WTC11 (cell line): ENCODE measurements around the gene TOM1L2. TPM values are rescaled to one million over a fixed set of nuclear protein-coding genes. Genes with fewer than 3 reads are reported as not detected.

Experiments used
- ATAC-seq: fragments of 200-7000 bp; cut with Tn5 transposase; 2 replicates; pipeline ENCODE4 v1.10.0; 2021; ENCODE audit warnings: mild to moderate bottlenecking, moderate library complexity
- CTCF ChIA-PET: fragments of 300-600 bp; sonication (Branson Sonifier 250); formaldehyde crosslinking; loops from one replicate; lab custom pipeline; 2021; ENCODE audit warnings: antibody characterized with exemption; lab: Charles Lee
- POLR2A ChIA-PET: fragments of 350-600 bp; sonication (Branson Sonifier 250); formaldehyde crosslinking; loops from one replicate; lab custom pipeline; 2021; ENCODE audit warnings: antibody characterized with exemption; lab: Charles Lee
- DNase-seq: peaks from one replicate; pipeline ENCODE4 v3.0.0; 2021; ENCODE audit warnings: low spot score
- H3K27ac Mint-ChIP-seq: 2 replicates; pipeline ENCODE4 v1.8.0; 2021; ENCODE audit warnings: mixed read lengths
- H3K27me3 Mint-ChIP-seq: 2 replicates; pipeline ENCODE4 v1.8.0; 2021; ENCODE audit warnings: low read depth, mild to moderate bottlenecking, moderate library complexity, mixed read lengths
- H3K36me3 Mint-ChIP-seq: 2 replicates; pipeline ENCODE4 v1.8.0; 2021; ENCODE audit warnings: mixed read lengths
- H3K4me1 Mint-ChIP-seq: 2 replicates; pipeline ENCODE4 v1.8.0; 2022; ENCODE audit warnings: mixed read lengths
- H3K4me3 Mint-ChIP-seq: 2 replicates; pipeline ENCODE4 v1.8.0; 2021; ENCODE audit warnings: mild to moderate bottlenecking, moderate library complexity, mixed read lengths
- H3K9me3 Mint-ChIP-seq: 2 replicates; pipeline ENCODE4 v1.8.0; 2021; ENCODE audit warnings: mixed read lengths
- IRF1 ChIP-seq: sonication (generic); formaldehyde crosslinking; IDR thresholded peaks from 2 replicates; pipeline ENCODE4 v1.8.0; 2023; ENCODE audit warnings: missing genetic modification reagents
- KAT7 ChIP-seq: sonication (generic); formaldehyde crosslinking; IDR thresholded peaks from 2 replicates; pipeline ENCODE4 v1.8.1; 2023; ENCODE audit warnings: missing genetic modification reagents, mild to moderate bottlenecking, borderline replicate concordance
- MAX ChIP-seq: sonication (generic); formaldehyde crosslinking; IDR thresholded peaks from 2 replicates; pipeline ENCODE4 v1.8.0; 2022; ENCODE audit warnings: mild to moderate bottlenecking, missing genetic modification reagents
- RELA ChIP-seq: sonication (generic); formaldehyde crosslinking; IDR thresholded peaks from 2 replicates; pipeline ENCODE4 v1.8.1; 2022; ENCODE audit warnings: missing genetic modification reagents, mild to moderate bottlenecking, borderline replicate concordance
- RORB ChIP-seq: fragments of 250-450 bp; sonication (Bioruptor Pico); IDR thresholded peaks from 2 replicates; pipeline ENCODE4 v1.9.0; 2021; ENCODE audit warnings: mild to moderate bottlenecking
- TEAD1 ChIP-seq: sonication (generic); formaldehyde crosslinking; IDR thresholded peaks from 2 replicates; pipeline ENCODE4 v1.8.0; 2022; ENCODE audit warnings: mild to moderate bottlenecking, missing genetic modification reagents
- TEAD4 ChIP-seq: sonication (generic); formaldehyde crosslinking; IDR thresholded peaks from 2 replicates; pipeline ENCODE4 v1.8.0; 2022; ENCODE audit warnings: mild to moderate bottlenecking, missing genetic modification reagents
- ZBTB21 ChIP-seq: sonication (generic); formaldehyde crosslinking; IDR thresholded peaks from 2 replicates; pipeline ENCODE4 v1.8.1; 2023; ENCODE audit warnings: mild to moderate bottlenecking, missing genetic modification reagents, borderline replicate concordance
- ZNF232 ChIP-seq: sonication (generic); formaldehyde crosslinking; IDR thresholded peaks from 2 replicates; pipeline ENCODE4 v1.8.0; 2022; ENCODE audit warnings: mild to moderate bottlenecking, missing genetic modification reagents
- ZNF396 ChIP-seq: fragments of 250-450 bp; sonication (Bioruptor Pico); IDR thresholded peaks from 2 replicates; pipeline ENCODE4 v1.8.0; 2021; ENCODE audit warnings: mild to moderate bottlenecking, moderate library complexity, borderline replicate concordance
- ZNF671 ChIP-seq: fragments of 250-450 bp; sonication (Bioruptor Pico); IDR thresholded peaks from 2 replicates; pipeline ENCODE4 v1.8.0; 2021; ENCODE audit warnings: mild to moderate bottlenecking
- total RNA-seq: library from RNA; stranded (reverse); gene quantifications from 3 replicates; pipeline ENCODE4 v1.2.3, GENCODE V29; 2021
- TF ChIP-seq, protein P1 (sequence below): fragments of 250-450 bp; sonication (Bioruptor Pico); IDR thresholded peaks from 2 replicates; pipeline ENCODE4 v1.9.0; 2021; ENCODE audit warnings: mild to moderate bottlenecking
- TF ChIP-seq, protein P2 (sequence below): fragments of 200-600 bp; IDR thresholded peaks from 2 replicates; pipeline ENCODE4 v1.8.0; 2022; ENCODE audit warnings: antibody characterized with exemption

Gene TOM1L2
- total RNA-seq, 1 experiment from 2014 or later = 6.4 TPM

GRCh38 chr17:17893801-17894644, 78.2 kb downstream of the TOM1L2 start:
- CTCF ChIA-PET = interaction anchor here (1.1 to 7.9 kb wide), 2 partner anchors 24 to 101 kb away, joined by 3 to 122 read pairs; no protein-coding TSS in a partner anchor
- no peak for ATAC-seq
- POLR2A ChIA-PET = no interaction called here

GRCh38 chr17:17892731-17893130, 79.5 kb downstream of the TOM1L2 start:
- ChIA-PET CTCF (interaction anchor here (2.1 to 7.9 kb wide), 2 partner anchors 26 to 80 kb away, joined by 9 to 122 read pairs; partner anchors contain the start of genes DRC3 and TOM1L2), POLR2A (no interaction called here)
- Mint-ChIP-seq H3K27ac (no peak overlapping the region), H3K36me3 (no peaks in the 10 kb centered on the region), H3K9me3 (no peaks in the 10 kb centered on the region), H3K4me1 (peaks cover 26% of the 10 kb centered on the region), H3K27me3 (no peaks in the 10 kb centered on the region), H3K4me3 (no peak overlapping the region)
- no peak for ATAC-seq
- no peak for DNase-seq
- TF ChIP-seq TEAD4 (CRISPR knock-in tag) (no peak), ZNF671 (CRISPR knock-in tag) (no peak)

More at GRCh38 chr17:17893801-17894644, 78.2 kb downstream of the TOM1L2 start:
- no peak for DNase-seq
- Mint-ChIP-seq H3K27me3 (no peaks in the 10 kb centered on the region), H3K9me3 (no peaks in the 10 kb centered on the region)
- TF ChIP-seq, protein P1, sequence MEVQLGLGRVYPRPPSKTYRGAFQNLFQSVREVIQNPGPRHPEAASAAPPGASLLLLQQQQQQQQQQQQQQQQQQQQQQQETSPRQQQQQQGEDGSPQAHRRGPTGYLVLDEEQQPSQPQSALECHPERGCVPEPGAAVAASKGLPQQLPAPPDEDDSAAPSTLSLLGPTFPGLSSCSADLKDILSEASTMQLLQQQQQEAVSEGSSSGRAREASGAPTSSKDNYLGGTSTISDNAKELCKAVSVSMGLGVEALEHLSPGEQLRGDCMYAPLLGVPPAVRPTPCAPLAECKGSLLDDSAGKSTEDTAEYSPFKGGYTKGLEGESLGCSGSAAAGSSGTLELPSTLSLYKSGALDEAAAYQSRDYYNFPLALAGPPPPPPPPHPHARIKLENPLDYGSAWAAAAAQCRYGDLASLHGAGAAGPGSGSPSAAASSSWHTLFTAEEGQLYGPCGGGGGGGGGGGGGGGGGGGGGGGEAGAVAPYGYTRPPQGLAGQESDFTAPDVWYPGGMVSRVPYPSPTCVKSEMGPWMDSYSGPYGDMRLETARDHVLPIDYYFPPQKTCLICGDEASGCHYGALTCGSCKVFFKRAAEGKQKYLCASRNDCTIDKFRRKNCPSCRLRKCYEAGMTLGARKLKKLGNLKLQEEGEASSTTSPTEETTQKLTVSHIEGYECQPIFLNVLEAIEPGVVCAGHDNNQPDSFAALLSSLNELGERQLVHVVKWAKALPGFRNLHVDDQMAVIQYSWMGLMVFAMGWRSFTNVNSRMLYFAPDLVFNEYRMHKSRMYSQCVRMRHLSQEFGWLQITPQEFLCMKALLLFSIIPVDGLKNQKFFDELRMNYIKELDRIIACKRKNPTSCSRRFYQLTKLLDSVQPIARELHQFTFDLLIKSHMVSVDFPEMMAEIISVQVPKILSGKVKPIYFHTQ (CRISPR knock-in tag) = no peak
- no peak for TF ChIP-seq ZNF396 (CRISPR knock-in tag)
- TF ChIP-seq ZNF671 (CRISPR knock-in tag) = no peak
- no peak for TF ChIP-seq RORB (CRISPR knock-in tag)
- no peak for TF ChIP-seq TEAD4 (CRISPR knock-in tag)
- no peak for TF ChIP-seq RELA (CRISPR knock-in tag)
- TF ChIP-seq, all 79 proteins: peak for 0
- Mint-ChIP-seq H3K27ac (no peak overlapping the region), H3K4me3 (no peak overlapping the region), H3K36me3 (no peaks in the 10 kb centered on the region), H3K4me1 (peaks cover 20% of the 10 kb centered on the region)

GRCh38 chr17:17892009-17892408, 80.2 kb downstream of the TOM1L2 start:
- H3K4me3 Mint-ChIP-seq = no peak overlapping the region
- DNase-seq (no peak), ATAC-seq (no peak)
- no peaks in the 10 kb centered on the region for H3K36me3 Mint-ChIP-seq
- H3K4me1 Mint-ChIP-seq = peaks cover 26% of the 10 kb centered on the region
- no peak for TF ChIP-seq ZNF232
- TF ChIP-seq KAT7 = no peak
- no peak for TF ChIP-seq TEAD1
- TF ChIP-seq IRF1 (CRISPR knock-in tag) = no peak
- TF ChIP-seq, all 79 proteins: peak for 0
- CTCF ChIA-PET = interaction anchor here (1.1 to 7.9 kb wide), 11 partner anchors 9 to 141 kb away, joined by 3 to 122 read pairs (median 12); partner anchors contain the start of genes DRC3 and TOM1L2
- peak overlapping the region; percentile 45; the same call in 1 of the 2 replicates for H3K27ac Mint-ChIP-seq
- no peaks in the 10 kb centered on the region for H3K9me3 Mint-ChIP-seq
- POLR2A ChIA-PET = interaction anchor here (0.6 kb wide), 1 partner anchor 186 kb away, joined by 4 read pairs; no protein-coding TSS in a partner anchor
- H3K27me3 Mint-ChIP-seq = no peaks in the 10 kb centered on the region

DNA sequence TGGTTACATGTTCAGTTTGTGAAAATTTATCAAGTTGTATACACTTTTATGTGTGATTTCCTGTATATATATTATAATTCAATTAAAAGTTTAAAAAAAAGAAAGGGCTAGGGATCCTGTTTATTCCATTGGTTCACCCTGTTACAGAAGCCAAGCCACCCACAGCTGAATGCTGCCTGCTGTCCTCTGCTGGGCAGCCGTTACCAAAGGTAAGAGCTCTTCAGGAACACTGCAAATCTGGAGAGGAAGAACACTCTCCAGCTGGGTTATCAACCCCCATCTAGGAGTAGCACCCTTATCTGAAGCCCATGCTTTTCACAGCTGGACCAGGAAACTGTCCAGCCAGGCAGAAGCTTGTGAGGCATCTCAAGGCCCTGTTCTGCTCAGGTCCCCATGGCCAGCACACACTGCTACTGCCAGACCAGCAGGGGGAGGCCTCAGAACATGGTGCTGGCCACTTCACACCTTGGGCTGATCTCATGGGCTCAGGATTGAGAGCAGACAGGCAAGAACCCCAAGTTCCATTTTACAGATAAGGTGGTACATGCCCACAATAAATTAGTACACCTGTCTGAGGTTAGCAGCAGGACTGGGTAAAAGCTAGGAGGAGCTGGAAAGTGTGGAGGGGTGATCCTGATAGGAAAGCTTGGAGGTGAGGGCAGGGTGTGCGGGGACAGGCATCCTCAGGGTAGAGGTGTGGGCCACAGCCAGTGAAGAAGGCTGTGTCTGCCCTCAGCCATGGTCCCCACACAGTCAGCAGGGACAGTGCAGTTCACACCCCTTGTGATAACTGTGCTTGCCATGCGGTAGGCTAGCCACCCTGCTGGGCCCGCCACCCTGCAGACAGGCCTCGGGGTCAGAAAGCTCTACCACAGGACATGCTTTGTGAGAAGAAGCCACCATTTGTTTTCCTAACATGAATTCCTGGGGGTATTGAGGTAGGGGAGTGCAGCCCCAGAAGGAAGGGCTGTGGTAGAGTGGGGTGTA, 81.1 kb downstream of the TOM1L2 start:
- no peaks in the 10 kb centered on the region for H3K9me3 Mint-ChIP-seq
- DNase-seq (peak; percentile 70), ATAC-seq (peak; percentile 84)
- H3K27me3 Mint-ChIP-seq = no peaks in the 10 kb centered on the region
- CTCF ChIA-PET = interaction anchor here (0.5 to 7.9 kb wide), 36 partner anchors 9 to 749 kb away, joined by 3 to 122 read pairs (median 5); partner anchors contain the start of genes DRC3 and TOM1L2
- POLR2A ChIA-PET = no interaction called here
- peaks cover 32% of the 10 kb centered on the region for H3K4me1 Mint-ChIP-seq
- TF ChIP-seq, protein P2, sequence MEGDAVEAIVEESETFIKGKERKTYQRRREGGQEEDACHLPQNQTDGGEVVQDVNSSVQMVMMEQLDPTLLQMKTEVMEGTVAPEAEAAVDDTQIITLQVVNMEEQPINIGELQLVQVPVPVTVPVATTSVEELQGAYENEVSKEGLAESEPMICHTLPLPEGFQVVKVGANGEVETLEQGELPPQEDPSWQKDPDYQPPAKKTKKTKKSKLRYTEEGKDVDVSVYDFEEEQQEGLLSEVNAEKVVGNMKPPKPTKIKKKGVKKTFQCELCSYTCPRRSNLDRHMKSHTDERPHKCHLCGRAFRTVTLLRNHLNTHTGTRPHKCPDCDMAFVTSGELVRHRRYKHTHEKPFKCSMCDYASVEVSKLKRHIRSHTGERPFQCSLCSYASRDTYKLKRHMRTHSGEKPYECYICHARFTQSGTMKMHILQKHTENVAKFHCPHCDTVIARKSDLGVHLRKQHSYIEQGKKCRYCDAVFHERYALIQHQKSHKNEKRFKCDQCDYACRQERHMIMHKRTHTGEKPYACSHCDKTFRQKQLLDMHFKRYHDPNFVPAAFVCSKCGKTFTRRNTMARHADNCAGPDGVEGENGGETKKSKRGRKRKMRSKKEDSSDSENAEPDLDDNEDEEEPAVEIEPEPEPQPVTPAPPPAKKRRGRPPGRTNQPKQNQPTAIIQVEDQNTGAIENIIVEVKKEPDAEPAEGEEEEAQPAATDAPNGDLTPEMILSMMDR = peak; percentile 59
- no peak for TF ChIP-seq ZBTB21 (CRISPR knock-in tag)
- TF ChIP-seq MAX (CRISPR knock-in tag) = peak; percentile 52; the same call in 1 of the 2 replicates
- H3K27ac Mint-ChIP-seq = peak overlapping the region; percentile 71; the same call in 1 of the 2 replicates
- no peaks in the 10 kb centered on the region for H3K36me3 Mint-ChIP-seq
- H3K4me3 Mint-ChIP-seq = no peak overlapping the region
